Hindlimb muscle (tissue), 1 donor: ENCODE measurements around the gene BRD3. TPM values are rescaled to one million over a fixed set of nuclear protein-coding genes. Genes with fewer than 3 reads are reported as not detected.
"Not testable (repeated sequence)": the region's sequence is repeated elsewhere in the genome, so short reads cannot be mapped to it uniquely, and the experiment has no call there.

Source experiments
- DNase-seq: peaks from one replicate; pipeline ENCODE4 v3.0.0-alpha.2; 2013
- polyA plus RNA-seq: library from polyadenylated mRNA; unstranded; fragments of 120-200 nt; gene quantifications from one replicate; pipeline ENCODE4 v1.2.1, GENCODE V29; 2013; ENCODE audit not compliant: insufficient read length

BRD3 gene
- polyA plus RNA-seq, 1 donor: 89.1 TPM

GRCh38 chr9:133991214-133991921, 76.5 kb downstream of the BRD3 start:
- no peak for DNase-seq

- DNase-seq: no peak
These were observed 77.2 kb downstream of the BRD3 start for GRCh38 chr9:133990366-133991213.

GRCh38 chr9:133989625-133990365, 78.0 kb downstream of the BRD3 start:
- DNase-seq: no peak

- DNase-seq: not testable (repeated sequence)
These were observed 79.1 kb downstream of the BRD3 start for GRCh38 chr9:133988771-133989170.

- DNase-seq: no peak
These were observed 79.7 kb downstream of the BRD3 start for GRCh38 chr9:133987946-133988665.

- DNase-seq: no peak
These were observed 80.4 kb downstream of the BRD3 start for GRCh38 chr9:133987446-133987788.

GRCh38 chr9:133986774-133987445, 80.9 kb downstream of the BRD3 start:
- no peak for DNase-seq

- no peak for DNase-seq
These were observed 81.8 kb downstream of the BRD3 start for GRCh38 chr9:133986061-133986460.

GRCh38 chr9:133982971-133983720, 84.7 kb downstream of the BRD3 start:
- no peak for DNase-seq

GRCh38 chr9:133981958-133982681, 85.7 kb downstream of the BRD3 start:
- no peak for DNase-seq

- DNase-seq: no peak
These were observed 86.3 kb downstream of the BRD3 start for GRCh38 chr9:133981589-133981957.

GRCh38 chr9:133980864-133981588, 86.8 kb downstream of the BRD3 start:
- DNase-seq: no peak

Other genes starting within 250 kb of the BRD3 start
- gene VAV2, start 75.7 kb downstream of the BRD3 start, polyA plus RNA-seq: 17.3 TPM
- gene BRD3OS, start 42.5 kb downstream of the BRD3 start, polyA plus RNA-seq: 10.4 TPM
- 46.2 TPM for gene WDR5, start 68.1 kb upstream of the BRD3 start, polyA plus RNA-seq
- gene RNU6ATAC, start 96.5 kb upstream of the BRD3 start, polyA plus RNA-seq: not detected